Stimulated activated naive CD4-positive, alpha-beta T cell treated with Interleukin-2 at 50 U/mL for 16 hours (primary cell): ENCODE measurements around the gene LRRC31.

Experiments used
- DNase-seq: peaks from one replicate; lab custom pipeline; 2025; lab: John Stamatoyannopoulos, UW

LRRC31 gene

GRCh38 chr3:169869484-169870220, at the start of gene LRRC31:
Gene LRRC31 (minus strand): TSS chr3:169869935. CDS start chr3:169869807, 128 bp downstream.
- no peak for DNase-seq

DNA sequence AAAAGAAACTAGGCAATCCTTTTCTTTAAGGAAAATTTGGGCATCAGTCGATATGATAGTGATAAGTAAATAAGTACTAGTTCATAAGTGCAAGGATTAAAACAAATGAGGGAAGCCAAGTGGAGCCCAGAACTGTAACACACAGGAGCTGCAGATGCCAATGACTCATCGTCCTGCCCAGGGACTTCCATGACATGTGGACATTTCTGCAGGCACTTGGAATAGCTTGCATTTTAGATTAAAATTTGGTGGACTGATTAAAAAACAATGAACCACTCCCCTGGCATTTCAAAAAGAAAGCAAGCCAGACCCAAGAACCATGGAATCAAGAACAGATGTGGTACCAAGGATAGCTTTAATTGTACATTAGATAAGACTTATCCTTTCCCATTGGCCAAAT, 44.6 kb upstream of the LRRC31 start:
- no peak for DNase-seq

- no peak for DNase-seq
Observed at GRCh38 chr3:169913323-169913722, 43.6 kb upstream of the LRRC31 start.

GRCh38 chr3:169911272-169911671, 41.5 kb upstream of the LRRC31 start, which contains the start of gene SAMD7:
Gene SAMD7 (plus strand): TSS chr3:169911572. CDS start chr3:169919499, 7,927 bp downstream.
- no peak for DNase-seq

DNA sequence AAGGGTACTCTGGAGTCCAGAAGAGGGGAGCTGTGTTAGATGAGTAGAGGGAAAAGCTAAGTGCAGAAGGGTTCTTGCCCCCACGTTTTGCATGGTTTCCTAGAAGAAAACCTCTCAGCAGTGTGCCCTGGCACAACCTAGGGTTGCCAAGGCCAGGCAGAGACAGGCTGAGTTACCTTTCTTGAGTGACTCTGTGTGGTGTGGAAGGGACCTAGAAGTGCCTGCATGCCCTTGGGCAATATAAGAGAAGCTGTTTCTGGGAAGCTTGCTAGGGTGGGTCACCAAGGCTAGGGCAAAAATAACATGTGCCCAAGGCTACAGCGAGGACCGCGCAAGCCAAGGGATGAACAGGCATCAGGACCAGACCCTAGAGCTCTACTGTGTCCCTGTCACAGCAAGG, 38.2 kb upstream of the LRRC31 start:
- DNase-seq: no peak

- no peak for DNase-seq
Observed at GRCh38 chr3:169907476-169907875, 37.7 kb upstream of the LRRC31 start.

GRCh38 chr3:169905404-169905803, 35.7 kb upstream of the LRRC31 start:
- no peak for DNase-seq

DNA sequence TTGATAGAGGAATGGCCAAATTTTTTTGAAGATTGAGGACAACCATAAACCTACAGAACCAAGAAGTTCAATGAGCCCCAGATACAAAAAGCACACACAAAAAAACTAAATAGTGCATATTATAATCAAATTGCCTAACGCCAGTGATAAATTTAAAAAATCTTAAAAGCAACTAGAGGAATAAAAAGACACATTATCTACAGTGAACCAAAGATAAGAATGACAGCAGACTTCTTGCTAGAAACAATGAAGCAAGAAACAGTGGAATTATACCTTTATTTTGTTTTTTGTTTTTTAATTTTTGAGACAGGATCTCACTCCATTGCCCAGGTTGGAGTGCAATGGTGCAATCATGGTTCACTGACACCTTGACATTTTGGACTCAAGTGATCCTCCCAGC, 31.7 kb upstream of the LRRC31 start:
- DNase-seq: no peak

- DNase-seq: no peak
Observed at GRCh38 chr3:169897284-169897683, 27.5 kb upstream of the LRRC31 start.

DNA sequence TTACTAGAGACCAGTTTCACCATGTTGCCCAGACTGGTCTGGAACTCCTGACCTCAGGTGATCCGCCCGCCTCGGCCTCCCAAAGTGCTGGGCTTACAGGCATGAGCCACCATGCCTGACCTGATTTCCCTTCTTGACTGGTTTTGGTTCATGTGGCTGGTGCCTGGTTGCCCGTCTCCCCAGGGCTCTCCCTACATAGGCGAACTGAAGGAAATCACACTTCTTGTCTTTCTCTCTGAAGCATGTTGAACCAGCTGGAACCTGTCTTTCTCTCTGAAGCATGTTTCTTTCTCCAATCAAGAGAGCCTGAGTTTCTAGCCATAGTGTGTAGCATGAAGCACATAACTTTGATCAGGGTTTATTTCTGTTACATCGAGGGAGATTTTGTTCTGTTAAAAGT, 25.3 kb upstream of the LRRC31 start:
- no peak for DNase-seq

GRCh38 chr3:169894110-169894509, 24.4 kb upstream of the LRRC31 start:
- no peak for DNase-seq

- DNase-seq: no peak
Observed at GRCh38 chr3:169891886-169892285, 22.2 kb upstream of the LRRC31 start.

DNA sequence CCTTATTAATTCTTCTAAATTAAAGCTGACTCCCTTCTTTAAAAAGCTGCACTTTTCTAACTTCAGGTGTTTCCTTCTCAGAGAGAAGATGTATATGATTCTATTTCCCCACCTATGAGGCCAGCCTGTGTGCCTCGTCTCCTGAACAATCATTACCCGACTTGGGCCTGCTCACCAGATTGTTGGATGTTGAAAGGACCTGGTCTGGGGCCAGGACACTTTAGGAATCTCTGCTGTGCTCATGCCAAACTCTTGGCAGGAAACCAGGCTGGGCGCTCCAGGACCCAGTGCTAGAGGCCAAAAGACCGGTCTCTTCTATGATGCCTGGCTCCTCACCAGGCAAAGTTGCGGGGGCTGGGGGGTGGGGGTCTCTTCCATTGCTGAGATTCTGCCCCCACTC, 16.9 kb upstream of the LRRC31 start:
- no peak for DNase-seq

DNA sequence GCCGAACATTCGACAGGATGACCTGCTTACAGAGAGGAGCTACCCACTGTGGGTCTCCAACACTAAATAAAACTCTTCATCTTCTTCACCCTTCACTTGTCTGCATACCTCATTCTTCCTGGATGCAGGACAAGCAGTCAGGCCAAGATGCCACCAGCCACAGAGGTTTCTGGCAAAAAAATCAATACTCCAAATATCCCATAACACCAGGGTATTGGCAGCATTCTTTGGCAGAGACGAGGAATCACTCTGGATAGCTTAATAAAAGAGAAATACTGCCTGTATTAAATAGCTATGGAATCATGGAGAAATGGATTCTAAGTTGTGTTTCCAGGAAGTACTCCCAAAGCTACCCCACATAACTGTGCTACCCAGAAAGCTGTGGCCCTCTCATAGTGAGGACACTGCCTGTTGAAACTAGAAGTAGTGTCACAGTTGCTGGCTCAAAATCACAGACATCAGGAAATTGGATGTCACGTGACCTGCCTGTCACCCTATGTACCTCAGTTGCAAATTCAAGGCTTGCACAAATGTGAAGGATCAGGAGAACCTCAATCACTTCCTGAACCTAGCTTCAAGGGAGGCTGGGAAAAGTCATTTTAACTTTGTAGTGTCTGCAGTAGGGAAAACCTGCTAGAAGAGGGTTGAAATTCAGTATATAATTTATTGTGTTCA, 11.0 kb upstream of the LRRC31 start:
- no peak for DNase-seq

DNA sequence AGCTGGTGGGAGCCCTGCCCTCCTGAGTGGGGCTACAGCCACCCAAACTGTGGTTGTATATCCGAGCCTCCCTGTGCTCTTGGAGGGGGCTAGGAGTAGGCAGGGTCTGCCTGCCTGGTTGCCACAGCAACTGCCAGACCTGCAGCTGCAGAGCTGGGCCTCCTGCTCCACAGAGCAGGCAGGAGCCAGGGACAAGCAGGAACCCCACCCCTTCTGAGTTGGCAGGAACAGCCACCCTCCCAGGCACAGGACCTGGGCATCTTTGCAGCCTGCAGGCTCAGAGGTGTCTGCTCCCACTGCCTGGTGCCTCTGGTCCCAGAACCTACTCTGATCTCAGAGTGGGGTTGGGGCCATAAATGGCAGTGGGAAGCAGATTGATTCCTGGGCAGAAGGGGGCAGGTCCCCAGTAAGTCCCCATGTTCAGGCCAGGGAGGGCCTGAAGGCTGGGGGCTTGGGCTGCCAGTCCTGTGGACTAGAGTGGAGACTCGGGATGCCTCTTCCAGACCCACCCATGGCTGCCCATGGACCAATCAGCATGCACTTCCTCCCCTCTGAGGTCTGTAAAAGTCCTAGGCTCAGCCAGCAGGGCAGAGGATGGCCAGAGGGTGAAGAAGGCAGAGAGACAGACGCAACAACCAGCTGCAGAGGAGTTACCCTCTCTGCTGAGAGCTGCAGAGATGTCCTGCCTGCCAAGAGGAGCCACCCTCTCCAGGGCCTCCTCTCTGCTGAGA, 10.3 kb upstream of the LRRC31 start:
- no peak for DNase-seq

GRCh38 chr3:169879013-169879557, 9.3 kb upstream of the LRRC31 start:
- DNase-seq: no peak

DNA sequence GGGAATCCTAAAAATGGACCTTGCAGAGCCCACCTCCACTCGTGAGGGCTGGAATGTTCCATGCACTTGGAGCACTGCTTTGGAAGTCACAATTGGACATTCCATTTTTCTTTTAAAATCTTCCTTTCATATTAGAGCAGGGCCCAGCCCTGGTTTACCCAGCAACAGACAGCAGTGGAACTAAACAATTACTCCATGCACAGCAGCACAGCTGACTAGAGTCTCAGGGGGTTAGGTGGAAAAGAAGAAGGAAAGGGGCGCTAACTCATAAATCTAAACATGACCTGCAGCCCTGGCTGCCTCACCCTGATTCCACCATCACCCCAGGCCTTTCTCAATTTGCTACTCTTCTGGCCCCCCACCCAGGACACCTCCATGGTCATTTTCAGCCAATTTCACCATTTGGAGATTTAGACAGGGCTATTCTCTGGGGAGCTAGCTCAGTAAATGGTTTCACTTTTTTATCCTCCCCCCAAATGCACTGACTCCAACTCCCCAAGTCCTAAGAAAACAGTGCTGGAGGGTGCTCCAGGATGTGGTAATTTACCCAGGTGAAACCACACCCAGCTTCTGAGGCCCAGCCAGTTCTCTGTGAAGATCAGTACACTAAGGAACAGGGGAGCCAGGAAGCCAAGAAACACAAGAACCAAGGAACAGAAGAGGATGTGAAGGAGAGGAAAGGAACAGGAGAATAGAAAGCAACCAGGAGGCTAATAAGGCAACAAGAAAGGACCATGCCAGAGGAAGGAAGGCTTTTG, 1.6 kb upstream of the LRRC31 start:
- DNase-seq: no peak

GRCh38 chr3:169868369-169868768, 1.4 kb downstream of the LRRC31 start:
- DNase-seq: no peak

- no peak for DNase-seq
Observed at GRCh38 chr3:169867584-169868210, 2.0 kb downstream of the LRRC31 start.

DNA sequence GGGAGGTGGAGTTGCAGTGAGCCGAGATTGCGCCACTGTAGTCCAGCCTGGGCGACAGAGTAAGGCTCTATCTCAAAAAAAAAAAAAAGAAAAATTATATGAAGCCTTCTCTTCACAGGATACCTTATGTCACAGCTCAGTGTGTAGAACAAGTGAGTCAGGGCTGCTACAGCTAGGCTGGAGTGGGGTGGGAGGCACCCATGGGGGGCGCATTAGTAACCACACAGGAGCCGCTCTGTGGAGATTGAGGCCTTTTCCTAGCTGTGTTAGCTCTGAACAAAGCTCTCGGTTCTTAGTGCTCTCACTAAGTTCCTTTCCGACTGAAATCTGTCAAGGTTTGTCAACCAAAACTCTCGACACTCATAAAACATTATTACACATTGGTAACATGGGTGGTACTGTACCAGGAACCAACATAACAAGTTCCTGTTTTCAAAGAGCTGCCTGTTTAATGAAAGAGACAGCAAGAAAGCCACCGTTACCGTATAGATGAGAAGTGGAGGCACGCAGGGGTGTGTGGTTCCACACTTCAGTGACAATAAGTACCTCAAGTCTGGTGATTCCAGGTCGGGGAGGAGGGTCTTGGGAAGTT, 4.5 kb downstream of the LRRC31 start:
- DNase-seq: no peak

GRCh38 chr3:169864270-169864669, 5.5 kb downstream of the LRRC31 start:
- no peak for DNase-seq
